Measurements from ENCODE around the gene RNF130. TPM values are rescaled to one million over a fixed set of nuclear protein-coding genes. Genes with fewer than 3 reads are reported as not detected.

Gene RNF130
- total and polyA plus RNA-seq, 4 donors = 24.9 to 93.1 (median 51.4) TPM

DNA sequence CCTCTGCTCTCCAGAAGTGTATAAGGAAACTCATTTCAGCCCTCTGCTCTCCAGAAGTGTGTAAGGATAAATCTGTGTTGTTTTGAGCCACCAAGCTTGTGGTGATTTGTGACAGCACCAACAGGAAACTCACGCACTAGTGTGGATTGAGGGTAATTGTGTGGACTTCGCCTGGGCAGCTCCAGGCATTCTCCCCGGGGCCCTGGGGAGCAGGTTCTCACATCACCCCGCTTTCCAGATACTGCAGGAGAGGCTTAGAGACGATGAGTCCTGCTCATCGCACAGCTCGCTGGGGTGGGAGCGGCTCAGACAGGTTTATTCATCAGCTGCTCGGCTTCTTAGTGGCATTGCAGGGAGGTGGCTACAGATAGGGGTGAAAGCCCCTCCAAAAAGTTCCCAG, 38.4 kb upstream of the RNF130 start:
- WGBS = 89% methylated on average over 9 of the region's 9 CpGs
- H3K27ac ChIP-seq (ENCODE audit: low read depth in 1 of 2, low read length in 2 of 2) = no peak overlapping the region
- DNase-seq (ENCODE audit: low spot score) = no peak
- no peaks in the 10 kb centered on the region for H3K36me3 ChIP-seq (ENCODE audit: control insufficient read depth in 4 of 4, insufficient read depth in 3 of 4, low read depth in 1 of 4, low read length in 3 of 4)
- no peaks in the 10 kb centered on the region for H3K4me1 ChIP-seq (ENCODE audit: control insufficient read depth in 4 of 4, insufficient read depth in 4 of 4, low read length in 3 of 4)
- no peak overlapping the region for H3K9ac ChIP-seq (ENCODE audit: low read depth in 1 of 2, low read length in 2 of 2)
- TF ChIP-seq SP1 (IDR thresholded peaks at IDR 0.05) = no peak
- TF ChIP-seq NR2F2 (IDR thresholded peaks at IDR 0.05) = no peak
- TF ChIP-seq, protein P1, sequence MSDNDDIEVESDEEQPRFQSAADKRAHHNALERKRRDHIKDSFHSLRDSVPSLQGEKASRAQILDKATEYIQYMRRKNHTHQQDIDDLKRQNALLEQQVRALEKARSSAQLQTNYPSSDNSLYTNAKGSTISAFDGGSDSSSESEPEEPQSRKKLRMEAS (IDR thresholded peaks at IDR 0.05) = no peak
- TF ChIP-seq RAD21 (IDR thresholded peaks at IDR 0.05) = no peak
- no peak for TF ChIP-seq FOXA1 (IDR thresholded peaks at IDR 0.05)
- no peak for TF ChIP-seq HNF4G (IDR thresholded peaks at IDR 0.05)
- TF ChIP-seq YY1 (IDR thresholded peaks at IDR 0.05) = no peak
- TF ChIP-seq, protein P2, sequence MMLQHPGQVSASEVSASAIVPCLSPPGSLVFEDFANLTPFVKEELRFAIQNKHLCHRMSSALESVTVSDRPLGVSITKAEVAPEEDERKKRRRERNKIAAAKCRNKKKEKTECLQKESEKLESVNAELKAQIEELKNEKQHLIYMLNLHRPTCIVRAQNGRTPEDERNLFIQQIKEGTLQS (IDR thresholded peaks at IDR 0.05) = no peak
- no peak for TF ChIP-seq GABPA (IDR thresholded peaks at IDR 0.05 in 1 of 2, conservative IDR thresholded peaks at IDR 0.05 in 1 of 2)
- TF ChIP-seq JUND (IDR thresholded peaks at IDR 0.05) = no peak
- H3K4me3 ChIP-seq (ENCODE audit: low read depth in 1 of 3, low read length in 3 of 3) = no peak overlapping the region
- H3K9me3 ChIP-seq (ENCODE audit: control insufficient read depth in 4 of 4, low read length in 3 of 4) = peaks cover 0 to 6% (median under 1%) of the 10 kb centered on the region in 4 donors
- H3K27me3 ChIP-seq (ENCODE audit: control insufficient read depth in 4 of 4, insufficient read depth in 4 of 4, low read length in 3 of 4) = no peaks in the 10 kb centered on the region

DNA sequence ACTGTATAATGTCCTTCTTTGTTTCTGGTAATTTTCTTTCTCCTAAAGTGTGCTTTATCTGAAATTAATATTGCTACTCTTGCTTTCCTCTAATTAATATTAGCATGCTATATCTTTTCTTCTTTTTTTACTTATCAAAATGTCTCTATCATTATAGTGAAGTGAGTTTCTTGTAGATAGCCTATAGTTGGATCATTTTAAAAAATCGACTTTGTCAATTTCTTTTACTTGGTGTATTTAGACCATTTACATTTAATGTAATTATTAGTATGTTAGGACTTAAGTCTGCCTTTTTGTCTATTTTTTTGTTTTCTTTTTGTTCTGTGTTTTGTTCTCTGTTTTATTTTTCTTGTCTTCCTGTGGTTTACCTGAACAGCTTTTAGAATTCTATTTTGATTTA, 35.4 kb upstream of the RNF130 start:
- Histone ChIP-seq H3K4me3 (ENCODE audit: low read depth in 1 of 3, low read length in 3 of 3) (no peak overlapping the region), H3K27ac (ENCODE audit: low read depth in 1 of 2, low read length in 2 of 2) (no peak overlapping the region), H3K4me1 (ENCODE audit: control insufficient read depth in 4 of 4, insufficient read depth in 4 of 4, low read length in 3 of 4) (no peaks in the 10 kb centered on the region), H3K27me3 (ENCODE audit: control insufficient read depth in 4 of 4, insufficient read depth in 4 of 4, low read length in 3 of 4) (no peaks in the 10 kb centered on the region), H3K9me3 (ENCODE audit: control insufficient read depth in 4 of 4, low read length in 3 of 4) (peaks cover 0 to 6% (median under 1%) of the 10 kb centered on the region in 4 donors), H3K9ac (ENCODE audit: low read depth in 1 of 2, low read length in 2 of 2) (no peak overlapping the region), H3K36me3 (ENCODE audit: control insufficient read depth in 4 of 4, insufficient read depth in 3 of 4, low read depth in 1 of 4, low read length in 3 of 4) (no peaks in the 10 kb centered on the region)
- 88% methylated on average over 1 of the region's 1 CpG for WGBS
- no peak for TF ChIP-seq RAD21 (IDR thresholded peaks at IDR 0.05)
- no peak for DNase-seq (ENCODE audit: low spot score)

DNA sequence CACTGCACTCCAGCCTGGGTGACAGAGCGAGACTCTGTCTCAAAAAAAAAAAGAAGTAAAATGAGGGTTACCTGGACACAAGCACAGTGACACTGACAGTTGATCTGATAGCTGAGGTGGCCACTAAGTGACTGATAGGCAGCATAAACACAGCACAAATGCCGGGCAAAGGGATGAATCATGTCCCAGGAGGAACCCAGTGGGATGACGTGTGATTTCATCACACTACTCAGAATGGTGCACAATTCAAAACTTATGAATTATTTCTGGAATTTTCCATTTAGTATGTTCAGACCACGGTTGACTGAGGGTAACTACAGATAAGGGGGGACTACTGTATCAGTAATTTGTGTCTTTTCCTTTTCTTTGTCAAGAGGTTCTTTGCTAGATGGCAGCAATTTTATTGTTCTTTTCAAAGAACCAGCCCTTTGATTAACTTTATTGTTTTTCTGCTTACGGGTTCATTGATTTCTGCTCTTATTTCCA, 34.3 kb upstream of the RNF130 start:
- Histone ChIP-seq H3K9ac (ENCODE audit: low read depth in 1 of 2, low read length in 2 of 2) (no peak overlapping the region), H3K9me3 (ENCODE audit: control insufficient read depth in 4 of 4, low read length in 3 of 4) (peaks cover 0 to 6% (median under 1%) of the 10 kb centered on the region in 4 donors), H3K4me1 (ENCODE audit: control insufficient read depth in 4 of 4, insufficient read depth in 4 of 4, low read length in 3 of 4) (no peaks in the 10 kb centered on the region), H3K27me3 (ENCODE audit: control insufficient read depth in 4 of 4, insufficient read depth in 4 of 4, low read length in 3 of 4) (no peaks in the 10 kb centered on the region), H3K36me3 (ENCODE audit: control insufficient read depth in 4 of 4, insufficient read depth in 3 of 4, low read depth in 1 of 4, low read length in 3 of 4) (no peaks in the 10 kb centered on the region), H3K4me3 (ENCODE audit: low read depth in 1 of 3, low read length in 3 of 3) (no peak overlapping the region), H3K27ac (ENCODE audit: low read depth in 1 of 2, low read length in 2 of 2) (no peak overlapping the region)
- TF ChIP-seq FOXA1 (IDR thresholded peaks at IDR 0.05) (no peak), SP1 (IDR thresholded peaks at IDR 0.05) (no peak), FOXA2 (IDR thresholded peaks at IDR 0.05) (no peak), RAD21 (IDR thresholded peaks at IDR 0.05) (no peak), EGR1 (IDR thresholded peaks at IDR 0.05; ENCODE audit: low read depth in 2 of 2) (no peak), RXRA (IDR thresholded peaks at IDR 0.05) (no peak), YY1 (IDR thresholded peaks at IDR 0.05) (no peak), TAF1 (conservative IDR thresholded peaks at IDR 0.05) (no peak), JUND (IDR thresholded peaks at IDR 0.05) (no peak), HNF4A (conservative IDR thresholded peaks at IDR 0.05) (no peak), HNF4G (IDR thresholded peaks at IDR 0.05) (no peak)
- TF ChIP-seq, protein P3, sequence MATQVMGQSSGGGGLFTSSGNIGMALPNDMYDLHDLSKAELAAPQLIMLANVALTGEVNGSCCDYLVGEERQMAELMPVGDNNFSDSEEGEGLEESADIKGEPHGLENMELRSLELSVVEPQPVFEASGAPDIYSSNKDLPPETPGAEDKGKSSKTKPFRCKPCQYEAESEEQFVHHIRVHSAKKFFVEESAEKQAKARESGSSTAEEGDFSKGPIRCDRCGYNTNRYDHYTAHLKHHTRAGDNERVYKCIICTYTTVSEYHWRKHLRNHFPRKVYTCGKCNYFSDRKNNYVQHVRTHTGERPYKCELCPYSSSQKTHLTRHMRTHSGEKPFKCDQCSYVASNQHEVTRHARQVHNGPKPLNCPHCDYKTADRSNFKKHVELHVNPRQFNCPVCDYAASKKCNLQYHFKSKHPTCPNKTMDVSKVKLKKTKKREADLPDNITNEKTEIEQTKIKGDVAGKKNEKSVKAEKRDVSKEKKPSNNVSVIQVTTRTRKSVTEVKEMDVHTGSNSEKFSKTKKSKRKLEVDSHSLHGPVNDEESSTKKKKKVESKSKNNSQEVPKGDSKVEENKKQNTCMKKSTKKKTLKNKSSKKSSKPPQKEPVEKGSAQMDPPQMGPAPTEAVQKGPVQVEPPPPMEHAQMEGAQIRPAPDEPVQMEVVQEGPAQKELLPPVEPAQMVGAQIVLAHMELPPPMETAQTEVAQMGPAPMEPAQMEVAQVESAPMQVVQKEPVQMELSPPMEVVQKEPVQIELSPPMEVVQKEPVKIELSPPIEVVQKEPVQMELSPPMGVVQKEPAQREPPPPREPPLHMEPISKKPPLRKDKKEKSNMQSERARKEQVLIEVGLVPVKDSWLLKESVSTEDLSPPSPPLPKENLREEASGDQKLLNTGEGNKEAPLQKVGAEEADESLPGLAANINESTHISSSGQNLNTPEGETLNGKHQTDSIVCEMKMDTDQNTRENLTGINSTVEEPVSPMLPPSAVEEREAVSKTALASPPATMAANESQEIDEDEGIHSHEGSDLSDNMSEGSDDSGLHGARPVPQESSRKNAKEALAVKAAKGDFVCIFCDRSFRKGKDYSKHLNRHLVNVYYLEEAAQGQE (IDR thresholded peaks at IDR 0.05) = no peak
- TF ChIP-seq, protein P4, sequence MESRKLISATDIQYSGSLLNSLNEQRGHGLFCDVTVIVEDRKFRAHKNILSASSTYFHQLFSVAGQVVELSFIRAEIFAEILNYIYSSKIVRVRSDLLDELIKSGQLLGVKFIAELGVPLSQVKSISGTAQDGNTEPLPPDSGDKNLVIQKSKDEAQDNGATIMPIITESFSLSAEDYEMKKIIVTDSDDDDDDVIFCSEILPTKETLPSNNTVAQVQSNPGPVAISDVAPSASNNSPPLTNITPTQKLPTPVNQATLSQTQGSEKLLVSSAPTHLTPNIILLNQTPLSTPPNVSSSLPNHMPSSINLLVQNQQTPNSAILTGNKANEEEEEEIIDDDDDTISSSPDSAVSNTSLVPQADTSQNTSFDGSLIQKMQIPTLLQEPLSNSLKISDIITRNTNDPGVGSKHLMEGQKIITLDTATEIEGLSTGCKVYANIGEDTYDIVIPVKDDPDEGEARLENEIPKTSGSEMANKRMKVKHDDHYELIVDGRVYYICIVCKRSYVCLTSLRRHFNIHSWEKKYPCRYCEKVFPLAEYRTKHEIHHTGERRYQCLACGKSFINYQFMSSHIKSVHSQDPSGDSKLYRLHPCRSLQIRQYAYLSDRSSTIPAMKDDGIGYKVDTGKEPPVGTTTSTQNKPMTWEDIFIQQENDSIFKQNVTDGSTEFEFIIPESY (IDR thresholded peaks at IDR 0.05) = no peak
- TF ChIP-seq, protein P1 (IDR thresholded peaks at IDR 0.05) = no peak
- TF ChIP-seq, protein P5, sequence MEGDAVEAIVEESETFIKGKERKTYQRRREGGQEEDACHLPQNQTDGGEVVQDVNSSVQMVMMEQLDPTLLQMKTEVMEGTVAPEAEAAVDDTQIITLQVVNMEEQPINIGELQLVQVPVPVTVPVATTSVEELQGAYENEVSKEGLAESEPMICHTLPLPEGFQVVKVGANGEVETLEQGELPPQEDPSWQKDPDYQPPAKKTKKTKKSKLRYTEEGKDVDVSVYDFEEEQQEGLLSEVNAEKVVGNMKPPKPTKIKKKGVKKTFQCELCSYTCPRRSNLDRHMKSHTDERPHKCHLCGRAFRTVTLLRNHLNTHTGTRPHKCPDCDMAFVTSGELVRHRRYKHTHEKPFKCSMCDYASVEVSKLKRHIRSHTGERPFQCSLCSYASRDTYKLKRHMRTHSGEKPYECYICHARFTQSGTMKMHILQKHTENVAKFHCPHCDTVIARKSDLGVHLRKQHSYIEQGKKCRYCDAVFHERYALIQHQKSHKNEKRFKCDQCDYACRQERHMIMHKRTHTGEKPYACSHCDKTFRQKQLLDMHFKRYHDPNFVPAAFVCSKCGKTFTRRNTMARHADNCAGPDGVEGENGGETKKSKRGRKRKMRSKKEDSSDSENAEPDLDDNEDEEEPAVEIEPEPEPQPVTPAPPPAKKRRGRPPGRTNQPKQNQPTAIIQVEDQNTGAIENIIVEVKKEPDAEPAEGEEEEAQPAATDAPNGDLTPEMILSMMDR (IDR thresholded peaks at IDR 0.05; ENCODE audit: low read depth, low read length, missing input control) = no peak
- no peak for DNase-seq (ENCODE audit: low spot score)
- WGBS = 84% methylated on average over 5 of the region's 5 CpGs
